Mesenchymal stem cell (in vitro differentiated cells and primary cell): ENCODE results near the gene NLGN4X.

Experiments
- DNase-seq: peaks from one replicate; pipeline ENCODE4 v3.0.0-alpha.2; 2013
- H2AFZ ChIP-seq: one replicate; pipeline ENCODE4 v1.6.1; 2013; ENCODE audit warnings: low read depth, mild to moderate bottlenecking, control low read depth, inconsistent platforms, low read length, moderate library complexity
- H2AK5ac ChIP-seq: 2 replicates; pipeline ENCODE4 v1.6.1; 2013; ENCODE audit warnings: low read length, moderate library complexity, mild to moderate bottlenecking, inconsistent platforms; ENCODE audit not compliant: severe bottlenecking
- H2BK120ac ChIP-seq: one replicate; pipeline ENCODE4 v1.6.1; 2013; ENCODE audit warnings: low read depth, mild to moderate bottlenecking, inconsistent platforms, low read length, moderate library complexity
- H2BK12ac ChIP-seq, 2 experiments: one replicate each; pipeline ENCODE4 v1.6.1; 2013; ENCODE audit warnings: inconsistent platforms in 2 of 2, low read length in 2 of 2, mild to moderate bottlenecking in 2 of 2, moderate library complexity in 2 of 2, control low read depth in 1 of 2
- H2BK15ac ChIP-seq: one replicate; pipeline ENCODE4 v1.6.1; 2013; ENCODE audit warnings: mild to moderate bottlenecking, low read depth, inconsistent platforms; ENCODE audit not compliant: poor library complexity, severe bottlenecking
- H2BK5ac ChIP-seq: 2 replicates; pipeline ENCODE4 v1.6.1; 2013; ENCODE audit warnings: low read depth, mild to moderate bottlenecking, low read length, control low read depth, inconsistent platforms; ENCODE audit not compliant: poor library complexity, severe bottlenecking
- H3K14ac ChIP-seq, 2 experiments: one replicate each; pipeline ENCODE4 v1.6.1; 2013; ENCODE audit warnings: inconsistent platforms in 2 of 2, low read length in 2 of 2, control low read depth in 1 of 2, mild to moderate bottlenecking in 1 of 2, moderate library complexity in 1 of 2
- H3K18ac ChIP-seq, 2 experiments: one replicate each; pipeline ENCODE4 v1.6.1; 2013; ENCODE audit warnings: inconsistent platforms in 2 of 2, low read length in 2 of 2, control low read depth in 1 of 2, low read depth in 1 of 2, mild to moderate bottlenecking in 1 of 2
- H3K23ac ChIP-seq, 2 experiments: one replicate each; pipeline ENCODE4 v1.6.1; 2013; ENCODE audit warnings: inconsistent platforms in 2 of 2, low read length in 2 of 2, mild to moderate bottlenecking in 2 of 2, moderate library complexity in 2 of 2, control low read depth in 1 of 2
- H3K27ac ChIP-seq: 2 replicates; pipeline ENCODE4 v1.5.1; 2013; ENCODE audit warnings: mild to moderate bottlenecking, moderate library complexity, low read length, control low read depth, inconsistent platforms; ENCODE audit not compliant: poor library complexity, severe bottlenecking
- H3K27me3 ChIP-seq, 2 experiments: 2 replicates each; pipeline versions ENCODE4 v1.6.1 to v1.7.0; 2013; ENCODE audit warnings: low read length in 2 of 2, mild to moderate bottlenecking in 2 of 2, moderate library complexity in 2 of 2, control low read depth in 1 of 2, inconsistent platforms in 1 of 2; ENCODE audit not compliant: control insufficient read depth in 1 of 2, insufficient read depth in 1 of 2
- H3K36me3 ChIP-seq, 2 experiments: 2 replicates each; pipeline versions ENCODE4 v1.6.1 to v1.7.0; 2013; ENCODE audit warnings: low read length in 2 of 2, control low read depth in 1 of 2, inconsistent platforms in 1 of 2, low read depth in 1 of 2, mild to moderate bottlenecking in 1 of 2; ENCODE audit not compliant: insufficient read depth in 2 of 2, control insufficient read depth in 1 of 2
- H3K4ac ChIP-seq, 2 experiments: one replicate each; pipeline ENCODE4 v1.6.1; 2013; ENCODE audit warnings: inconsistent platforms in 2 of 2, low read length in 2 of 2, mild to moderate bottlenecking in 2 of 2, moderate library complexity in 2 of 2, control low read depth in 1 of 2, low read depth in 1 of 2
- H3K4me1 ChIP-seq: 2 replicates; pipeline ENCODE4 v1.6.1; 2013; ENCODE audit warnings: low read depth, low read length, control low read depth; ENCODE audit not compliant: control insufficient read depth, insufficient read depth
- H3K4me2 ChIP-seq: 2 replicates; pipeline ENCODE4 v1.6.1; 2013; ENCODE audit warnings: low read length, mild to moderate bottlenecking, inconsistent platforms; ENCODE audit not compliant: poor library complexity, severe bottlenecking
- H3K4me3 ChIP-seq, 2 experiments: 2 replicates each; pipeline versions ENCODE4 v1.5.1 to v1.7.0; 2013; ENCODE audit warnings: low read length in 2 of 2, mild to moderate bottlenecking in 2 of 2, control low read depth in 1 of 2, low read depth in 1 of 2; ENCODE audit not compliant: insufficient read depth in 1 of 2
- H3K79me1 ChIP-seq: replicated peaks from 2 replicates; pipeline ENCODE4 v1.6.1; 2013; ENCODE audit warnings: mild to moderate bottlenecking, control low read depth, low read length, inconsistent platforms; ENCODE audit not compliant: poor library complexity, severe bottlenecking
- H3K9ac ChIP-seq: 2 replicates; pipeline ENCODE4 v1.7.0; 2013; ENCODE audit warnings: mild to moderate bottlenecking, low read length, moderate library complexity
- H3K9me3 ChIP-seq: 2 replicates; pipeline ENCODE4 v1.7.0; 2013; ENCODE audit warnings: mild to moderate bottlenecking, low read length; ENCODE audit not compliant: control insufficient read depth
- H4K8ac ChIP-seq: one replicate; pipeline ENCODE4 v1.6.1; 2013; ENCODE audit warnings: inconsistent platforms, mild to moderate bottlenecking, low read length, moderate library complexity
- H4K91ac ChIP-seq: one replicate; pipeline ENCODE4 v1.6.1; 2013; ENCODE audit warnings: mild to moderate bottlenecking, low read length, inconsistent platforms
- WGBS: methylation state at CpG from one replicate; pipeline ENCODE4 v1.1.7; 2013; ENCODE audit warnings: mixed read lengths; 5-methylcytosine and 5-hydroxymethylcytosine counted together

NLGN4X gene

DNA sequence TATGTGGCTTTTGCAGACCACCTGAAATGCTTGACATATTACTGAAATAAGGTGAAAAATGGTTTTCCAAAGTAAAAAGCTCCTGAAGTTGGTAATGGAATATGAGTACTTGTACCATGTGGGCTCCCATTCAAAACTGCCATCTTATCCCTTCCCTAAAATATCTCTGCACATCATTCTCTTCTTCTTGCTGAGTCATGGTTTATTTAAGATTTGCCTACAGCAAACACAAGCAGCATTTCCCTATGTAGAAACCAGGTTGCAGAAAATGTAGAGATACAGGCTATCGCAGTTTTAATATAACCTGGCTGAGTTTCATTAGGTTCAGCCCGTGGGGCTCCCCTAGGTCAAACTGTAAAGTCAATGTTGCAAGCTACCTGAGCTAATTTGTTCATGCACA, 270.1 kb downstream of the NLGN4X start:
- H4K91ac ChIP-seq = no peak overlapping the region
- H3K4me2 ChIP-seq = no peak overlapping the region
- WGBS = 73% methylated on average over 2 of the region's 2 CpGs

GRCh38 chrX:5957506-5957905, 271.2 kb downstream of the NLGN4X start:
- H3K4me3 ChIP-seq = no peak overlapping the region
- no peak overlapping the region for H2BK5ac ChIP-seq
- H2BK15ac ChIP-seq = no peak overlapping the region
- peak; percentile 15 for DNase-seq
- H3K18ac ChIP-seq = no peak overlapping the region
- H3K4ac ChIP-seq = no peak overlapping the region
- H4K8ac ChIP-seq = no peak overlapping the region
- H3K36me3 ChIP-seq = no peaks in the 10 kb centered on the region
- 50% methylated on average over 1 of the region's 3 CpGs for WGBS
- H2BK120ac ChIP-seq = no peak overlapping the region
- H2BK12ac ChIP-seq = no peak overlapping the region
- no peak overlapping the region for H3K9ac ChIP-seq
- no peaks in the 10 kb centered on the region for H3K27me3 ChIP-seq
- no peaks in the 10 kb centered on the region for H3K9me3 ChIP-seq
- H3K14ac ChIP-seq = no peak overlapping the region
- no peak overlapping the region for H3K27ac ChIP-seq
- H3K4me2 ChIP-seq = no peak overlapping the region
- H3K23ac ChIP-seq = no peak overlapping the region
- H3K79me1 ChIP-seq = no peaks in the 10 kb centered on the region
- no peak overlapping the region for H4K91ac ChIP-seq
- H2AFZ ChIP-seq = no peak overlapping the region
- H3K4me1 ChIP-seq = no peaks in the 10 kb centered on the region
- no peak overlapping the region for H2AK5ac ChIP-seq

More for the DNA sequence above, 270.1 kb downstream of the NLGN4X start:
- Histone ChIP-seq H3K27ac (no peak overlapping the region), H3K18ac (no peak overlapping the region), H3K14ac (no peak overlapping the region), H2AK5ac (no peak overlapping the region), H4K8ac (no peak overlapping the region), H2BK15ac (no peak overlapping the region), H3K4me3 (no peak overlapping the region), H3K4ac (no peak overlapping the region), H3K9me3 (no peaks in the 10 kb centered on the region), H3K27me3 (no peaks in the 10 kb centered on the region), H3K36me3 (no peaks in the 10 kb centered on the region), H2BK5ac (no peak overlapping the region), H3K79me1 (no peaks in the 10 kb centered on the region), H3K4me1 (no peaks in the 10 kb centered on the region), H2BK120ac (no peak overlapping the region), H2BK12ac (no peak overlapping the region), H3K9ac (no peak overlapping the region), H2AFZ (no peak overlapping the region), H3K23ac (no peak overlapping the region)
- DNase-seq = no peak

DNA sequence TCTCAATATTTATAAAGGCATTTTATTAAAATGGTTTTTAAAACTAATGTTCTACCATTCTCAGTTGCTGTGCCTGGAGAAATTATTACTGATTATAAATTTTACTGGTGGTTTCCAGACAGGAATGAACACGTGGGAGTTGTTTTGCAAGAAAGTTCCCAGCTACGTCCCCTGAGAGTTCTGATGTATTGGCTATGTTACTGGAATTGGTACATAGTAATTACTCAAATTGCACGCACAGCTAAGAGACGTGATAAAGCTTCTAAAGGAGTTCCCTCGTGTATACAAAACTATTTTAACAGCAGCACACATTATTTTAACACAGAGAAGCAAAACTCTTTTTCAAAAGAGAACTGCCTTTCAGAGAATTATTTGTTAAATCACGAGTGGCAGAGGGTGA, 292.2 kb downstream of the NLGN4X start:
- peak; percentile 45 for DNase-seq
- H3K4me3 ChIP-seq = no peak overlapping the region
- no peak overlapping the region for H2BK120ac ChIP-seq
- no peak overlapping the region for H3K4me2 ChIP-seq
- H3K14ac ChIP-seq = no peak overlapping the region
- H3K79me1 ChIP-seq = no peaks in the 10 kb centered on the region
- no peaks in the 10 kb centered on the region for H3K4me1 ChIP-seq
- H4K91ac ChIP-seq = no peak overlapping the region
- no peak overlapping the region for H2AFZ ChIP-seq
- H3K23ac ChIP-seq = no peak overlapping the region
- no peak overlapping the region for H4K8ac ChIP-seq
- WGBS = 41% methylated on average over 2 of the region's 6 CpGs
- no peak overlapping the region for H2BK12ac ChIP-seq
- no peak overlapping the region for H2BK15ac ChIP-seq
- H3K9ac ChIP-seq = no peak overlapping the region
- no peak overlapping the region for H2BK5ac ChIP-seq
- no peaks in the 10 kb centered on the region for H3K36me3 ChIP-seq
- H3K27ac ChIP-seq = no peak overlapping the region
- no peaks in the 10 kb centered on the region for H3K27me3 ChIP-seq
- no peak overlapping the region for H3K4ac ChIP-seq
- H2AK5ac ChIP-seq = no peak overlapping the region
- H3K9me3 ChIP-seq = peaks cover 2% of the 10 kb centered on the region
- H3K18ac ChIP-seq = no peak overlapping the region

GRCh38 chrX:5928224-5928623, 300.4 kb downstream of the NLGN4X start:
- no peak overlapping the region for H3K23ac ChIP-seq
- H2BK120ac ChIP-seq = no peak overlapping the region
- H3K36me3 ChIP-seq = no peaks in the 10 kb centered on the region
- no peak overlapping the region for H3K18ac ChIP-seq
- no peak overlapping the region for H2BK15ac ChIP-seq
- no peak overlapping the region for H3K9ac ChIP-seq
- H2BK5ac ChIP-seq = no peak overlapping the region
- no peak overlapping the region for H3K27ac ChIP-seq
- H3K4me1 ChIP-seq = no peaks in the 10 kb centered on the region
- H3K79me1 ChIP-seq = no peaks in the 10 kb centered on the region
- H2AK5ac ChIP-seq = no peak overlapping the region
- WGBS = 43% methylated on average over 2 of the region's 2 CpGs
- no peak overlapping the region for H2BK12ac ChIP-seq
- H4K91ac ChIP-seq = no peak overlapping the region
- H3K14ac ChIP-seq = no peak overlapping the region
- DNase-seq = no peak
- peaks cover 8% of the 10 kb centered on the region for H3K9me3 ChIP-seq
- H3K27me3 ChIP-seq = no peaks in the 10 kb centered on the region
- H3K4me3 ChIP-seq = no peak overlapping the region
- no peak overlapping the region for H4K8ac ChIP-seq
- H2AFZ ChIP-seq = no peak overlapping the region
- no peak overlapping the region for H3K4me2 ChIP-seq
- no peak overlapping the region for H3K4ac ChIP-seq
